ENCODE measurements around the gene ATAT1. TPM values are rescaled to one million over a fixed set of nuclear protein-coding genes. Genes with fewer than 3 reads are reported as not detected.

Gene ATAT1
- total RNA-seq, 1 experiment from 2014 or later = 19.3 TPM

GRCh38 chr6:30691208-30691847, 64.7 kb downstream of the ATAT1 start:
- H3K4me3 Mint-ChIP-seq = peak overlapping the region; percentile 74
- no peaks in the 10 kb centered on the region for H3K27me3 Mint-ChIP-seq (ENCODE audit: low read depth)
- H3K4me1 Mint-ChIP-seq = peaks cover 37% of the 10 kb centered on the region
- DNase-seq (ENCODE audit: low spot score) (no peak), ATAC-seq (no peak)
- peak overlapping the region; percentile 83 for H3K27ac Mint-ChIP-seq
- POLR2A ChIA-PET = interaction anchor here (1.4 kb wide), 2 partner anchors 11 to 26 kb away, joined by 3 to 5 read pairs; partner anchors contain the start of gene MDC1
- CTCF ChIA-PET = interaction anchor here (0.6 to 4.0 kb wide), 7 partner anchors 13 to 323 kb away, joined by 3 to 49 read pairs (median 8); partner anchors contain the start of genes DHX16 and MDC1
- peaks cover 3% of the 10 kb centered on the region; the same call in 1 of the 2 replicates for H3K36me3 Mint-ChIP-seq
- no peaks in the 10 kb centered on the region for H3K9me3 Mint-ChIP-seq
- TF ChIP-seq ZNF232 (CRISPR knock-in tag; IDR thresholded peaks at IDR 0.05) (no peak), MLX (CRISPR knock-in tag; IDR thresholded peaks at IDR 0.05) (no peak), E2F5 (CRISPR knock-in tag; IDR thresholded peaks at IDR 0.05) (no peak), USF1 (CRISPR knock-in tag; IDR thresholded peaks at IDR 0.05) (no peak), AFF4 (CRISPR knock-in tag; IDR thresholded peaks at IDR 0.05; ENCODE audit: borderline replicate concordance) (no peak), E2F1 (CRISPR knock-in tag; IDR thresholded peaks at IDR 0.05) (no peak), ZNF425 (CRISPR knock-in tag; conservative IDR thresholded peaks at IDR 0.05) (no peak), ZNF423 (CRISPR knock-in tag; IDR thresholded peaks at IDR 0.05) (no peak), ZNF263 (CRISPR knock-in tag; IDR thresholded peaks at IDR 0.05; ENCODE audit: low read depth) (no peak), TEAD4 (CRISPR knock-in tag; IDR thresholded peaks at IDR 0.05) (no peak), FOXK1 (CRISPR knock-in tag; IDR thresholded peaks at IDR 0.05) (no peak), CTCF (IDR thresholded peaks at IDR 0.05) (no peak), ZNF532 (CRISPR knock-in tag; IDR thresholded peaks at IDR 0.05; ENCODE audit: borderline replicate concordance) (no peak), USF2 (CRISPR knock-in tag; IDR thresholded peaks at IDR 0.05) (no peak), TCF7 (CRISPR knock-in tag; IDR thresholded peaks at IDR 0.05; ENCODE audit: low read depth) (no peak), NFE2L1 (CRISPR knock-in tag; IDR thresholded peaks at IDR 0.05) (no peak), SMAD4 (CRISPR knock-in tag; IDR thresholded peaks at IDR 0.05) (no peak), OVOL2 (CRISPR knock-in tag; IDR thresholded peaks at IDR 0.05; ENCODE audit: borderline replicate concordance) (no peak)

Measured in WTC11 (cell line).